Suppressor macrophage treated with lipopolysaccharide for 1 hour (primary cell): ENCODE results near the gene PTPRZ1.

Experiments used
- DNase-seq, 3 donors: peaks; one replicate each; pipeline ENCODE4 v3.0.0-alpha.2; 2020 to 2022

PTPRZ1 gene

GRCh38 chr7:122063146-122063545, 190.2 kb downstream of the PTPRZ1 start:
- DNase-seq: no peak

GRCh38 chr7:122064971-122065370, 192.0 kb downstream of the PTPRZ1 start:
- DNase-seq: no peak

GRCh38 chr7:122067077-122067476, 194.1 kb downstream of the PTPRZ1 start:
- DNase-seq: no peak

GRCh38 chr7:122068046-122068445, 195.1 kb downstream of the PTPRZ1 start:
- no peak for DNase-seq

DNA sequence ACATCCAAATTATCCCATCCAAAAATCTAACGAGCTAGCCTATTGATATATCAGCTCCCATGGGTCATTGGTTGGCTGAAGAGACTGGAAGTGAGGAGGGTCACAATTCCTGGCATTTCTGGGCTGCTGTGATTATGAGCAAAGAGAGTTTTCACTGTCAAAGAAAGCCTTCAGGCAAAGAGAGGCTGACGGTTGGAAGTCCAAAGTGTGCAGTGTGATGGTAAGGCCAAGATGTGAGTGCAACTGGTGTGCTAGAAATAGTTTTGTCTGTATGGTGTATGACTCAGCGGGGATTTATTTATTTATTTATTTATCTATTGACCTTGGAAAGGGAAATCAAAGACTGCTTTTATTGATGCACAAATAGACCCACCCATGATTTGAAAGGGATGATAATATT, 196.0 kb downstream of the PTPRZ1 start:
- no peak for DNase-seq

DNA sequence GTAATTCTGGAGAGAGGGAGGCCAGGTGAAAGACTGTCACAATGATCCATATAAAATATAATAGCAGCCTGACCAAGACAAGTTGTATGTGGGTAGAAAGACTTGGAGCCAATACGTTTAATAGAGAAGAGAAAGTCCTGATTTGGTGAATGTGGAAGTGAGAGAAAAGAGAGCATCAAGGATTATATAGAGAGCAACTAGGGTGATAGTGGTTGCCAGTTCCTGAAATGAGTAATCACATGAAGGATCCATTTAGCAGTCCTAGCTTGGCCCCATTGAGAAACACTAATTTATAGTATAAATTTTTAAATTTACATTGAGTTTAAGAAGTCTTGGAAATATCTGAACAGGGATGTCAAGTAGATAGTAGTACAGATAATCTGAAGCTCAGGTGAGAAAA, 197.1 kb downstream of the PTPRZ1 start:
- no peak for DNase-seq

- no peak for DNase-seq
These were observed 197.9 kb downstream of the PTPRZ1 start for GRCh38 chr7:122070834-122071233.

- DNase-seq: no peak
These were observed 199.3 kb downstream of the PTPRZ1 start for GRCh38 chr7:122072272-122072671.

DNA sequence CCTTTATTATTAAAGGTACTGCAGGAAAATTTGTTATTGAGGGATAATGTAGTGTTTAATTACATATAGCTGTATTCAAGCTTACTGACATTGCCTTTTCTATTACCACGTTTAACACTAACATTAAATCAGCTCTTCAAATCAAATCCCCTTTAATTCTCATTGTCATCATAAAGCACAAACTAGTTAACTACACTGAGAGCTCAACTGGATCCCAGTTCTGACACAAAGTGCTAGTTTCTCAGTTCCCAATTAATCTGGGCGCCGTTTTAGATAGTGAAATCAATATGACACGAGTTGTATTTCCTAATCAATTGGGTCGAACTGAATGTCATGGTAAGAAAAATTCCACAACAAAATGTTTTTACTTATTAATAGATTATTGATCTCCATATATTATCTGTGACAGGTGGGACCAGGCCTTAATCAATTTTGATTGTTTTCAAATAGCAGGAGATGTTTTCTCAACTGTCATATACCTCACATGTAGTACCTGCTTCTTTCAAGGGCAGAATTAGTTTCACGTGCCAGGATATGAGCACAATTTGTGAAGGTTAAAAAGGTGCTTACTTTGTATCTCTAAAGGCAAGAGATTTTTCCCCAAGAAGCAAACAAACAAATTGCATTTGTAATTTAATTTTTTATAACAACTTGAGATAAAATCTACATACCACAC, 200.1 kb downstream of the PTPRZ1 start:
- no peak for DNase-seq

DNA sequence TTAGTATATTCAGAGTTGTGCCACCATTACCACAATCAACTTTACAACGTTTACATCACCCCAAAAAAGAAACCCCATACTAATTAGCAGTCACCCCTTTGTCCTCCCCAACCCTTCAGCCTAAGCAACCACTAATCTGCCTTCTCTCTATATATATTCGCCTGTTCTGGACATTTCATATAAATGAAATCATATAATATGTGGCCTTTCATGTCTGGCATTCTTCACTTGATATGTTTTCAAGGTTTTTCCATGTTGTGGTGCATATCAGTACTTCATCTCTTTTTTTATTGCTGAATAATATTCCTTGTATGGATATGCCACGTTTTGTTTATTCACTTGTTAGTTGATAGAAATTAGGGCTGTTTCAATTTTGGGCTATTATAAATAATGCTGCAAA, 200.7 kb downstream of the PTPRZ1 start:
- DNase-seq: no peak

DNA sequence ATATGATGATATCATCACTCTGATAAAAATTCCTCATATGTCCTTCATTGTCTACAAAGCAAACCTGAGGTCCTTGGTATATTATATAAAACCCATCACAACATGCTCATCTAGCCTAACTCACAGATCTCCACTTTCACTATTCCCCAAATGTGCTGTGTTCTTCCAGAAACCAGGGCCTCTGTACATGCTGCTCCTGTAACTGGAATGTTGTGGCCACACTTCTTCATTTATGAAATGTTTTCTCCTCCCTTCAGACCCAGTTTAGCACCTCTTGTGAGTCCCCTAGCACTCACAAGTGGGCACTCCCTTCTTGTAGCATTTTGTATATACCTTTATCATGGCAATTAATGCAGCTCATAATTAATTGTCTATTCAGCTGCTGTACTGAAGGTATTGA, 209.2 kb downstream of the PTPRZ1 start:
- no peak for DNase-seq

- no peak for DNase-seq
These were observed 209.7 kb downstream of the PTPRZ1 start for GRCh38 chr7:122082670-122083069.

- DNase-seq: peak; percentile 76 to 83 (median 83)
These were observed 220.2 kb downstream of the PTPRZ1 start for GRCh38 chr7:122092964-122093797.

GRCh38 chr7:122094549-122094948, 221.6 kb downstream of the PTPRZ1 start:
- DNase-seq: no peak

- no peak for DNase-seq
These were observed 222.7 kb downstream of the PTPRZ1 start for GRCh38 chr7:122095642-122096041.

DNA sequence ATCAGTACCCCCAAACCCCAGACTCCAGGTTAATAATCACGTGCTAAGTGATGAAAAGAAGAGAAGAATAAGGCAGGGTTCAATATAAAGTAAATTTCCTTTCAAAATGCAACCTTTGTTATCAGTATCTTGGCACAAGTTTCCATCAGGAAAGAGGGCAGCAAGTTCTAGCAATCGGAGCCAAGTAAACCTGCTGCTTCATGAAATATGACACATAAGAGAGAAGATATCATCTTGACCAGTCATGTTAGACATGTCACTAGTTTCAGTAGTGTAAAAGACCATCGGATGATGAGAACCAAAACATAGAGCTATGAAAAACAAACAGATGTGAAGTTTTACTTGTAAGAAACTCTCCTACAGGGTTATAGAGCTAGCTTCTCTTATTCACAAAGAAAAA, 227.1 kb downstream of the PTPRZ1 start:
- DNase-seq: no peak

DNA sequence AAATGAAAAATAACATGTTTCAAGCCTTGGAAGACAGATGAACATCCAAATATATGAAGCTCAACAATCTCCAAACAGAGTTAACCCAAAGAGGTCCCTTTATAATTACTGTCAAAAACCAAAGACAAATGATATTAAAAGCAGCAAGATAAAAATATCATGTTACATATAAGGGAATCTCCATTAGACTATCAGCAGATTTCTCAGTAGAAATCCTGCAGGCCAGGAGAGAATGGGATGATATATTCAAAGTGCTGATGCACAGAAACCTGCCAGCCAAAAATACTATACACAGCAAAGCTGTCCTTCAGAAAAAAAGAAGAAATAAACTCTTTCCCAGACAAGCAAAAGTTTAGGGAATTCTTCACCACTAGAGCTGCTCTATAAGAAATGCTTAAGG, 230.1 kb downstream of the PTPRZ1 start:
- DNase-seq: no peak
